ENCODE data around the gene LRRC58. TPM values are rescaled to one million over a fixed set of nuclear protein-coding genes. Genes with fewer than 3 reads are reported as not detected.

LRRC58 gene
- total RNA-seq, 5 donors from 2014 or later (not counting 1 experiment from before 2014, with no cell fraction given), result 14.4 to 19.2 (median 17.7) TPM

DNA sequence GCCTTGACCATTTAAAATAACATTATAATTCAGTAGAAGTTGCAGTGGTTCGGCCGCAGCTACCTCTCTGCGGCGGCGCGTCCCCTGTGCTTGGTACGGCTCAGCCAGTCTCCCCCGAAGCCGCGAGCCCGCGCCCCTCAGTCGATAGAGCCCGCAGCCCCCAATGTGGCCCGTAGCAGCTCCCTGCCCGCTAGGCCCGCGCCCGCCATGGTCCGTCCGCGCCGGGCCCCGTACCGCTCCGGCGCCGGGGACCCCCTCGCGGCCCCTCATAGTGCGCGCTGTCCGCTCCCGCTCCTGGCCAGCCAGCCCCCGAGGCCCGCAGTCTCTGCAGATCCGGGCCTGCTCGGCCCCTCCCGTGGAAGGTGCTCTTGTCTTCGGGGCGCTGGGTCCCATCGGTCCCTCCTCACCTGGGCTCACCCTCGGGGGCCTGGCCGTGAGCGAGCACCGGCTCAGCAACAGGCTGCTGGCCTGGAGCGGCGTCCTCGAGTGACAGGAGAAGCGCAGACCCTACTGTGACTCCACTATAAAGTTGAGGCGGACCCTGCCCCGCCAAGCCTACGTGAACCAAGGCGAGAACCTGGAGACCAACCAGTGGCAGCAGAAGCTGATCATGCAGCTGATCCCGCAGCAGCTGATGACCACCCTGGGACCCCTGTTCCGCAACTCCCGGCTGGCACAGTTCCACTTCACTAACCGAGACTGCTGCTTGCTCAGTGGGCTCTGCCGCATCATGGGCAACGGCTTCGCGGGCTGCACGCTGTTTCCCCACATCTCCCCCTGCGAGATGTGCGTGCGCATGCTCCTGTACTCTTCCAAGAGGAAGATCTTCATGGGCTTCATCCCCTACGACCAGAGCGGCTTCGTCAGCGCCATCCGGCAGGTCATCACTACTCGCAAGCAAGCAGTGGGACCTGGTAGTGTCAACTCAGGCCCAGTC lies 42.4 kb downstream of the LRRC58 start:
- CTCF ChIA-PET, result interaction anchor here in 1 of 2 donors (0.6 kb wide), 1 partner anchor 251 kb away, joined by 4 read pairs; no protein-coding TSS in a partner anchor
- DNase-seq (no peak), ATAC-seq (replicated peaks in 1 of 4) (no peak)
- no peaks in the 10 kb centered on the region for H3K4me1 ChIP-seq (ENCODE audit: control insufficient read depth in 1 of 2, extremely low read depth in 1 of 2, insufficient read depth in 2 of 2, low read length in 2 of 2)
- no peak overlapping the region for H3K27ac ChIP-seq (ENCODE audit: low read length)
- H3K9me3 ChIP-seq, result no peaks in the 10 kb centered on the region
- 80% methylated on average over 56 of the region's 72 CpGs for WGBS (ENCODE audit: insufficient coverage)
- H3K27me3 Mint-ChIP-seq, result peaks cover 0 to 7% of the 10 kb centered on the region in 2 donors
- POLR2A ChIA-PET, result interaction anchor here in 1 of 2 donors (0.7 kb wide), 1 partner anchor 56 kb away, joined by 10 read pairs; no protein-coding TSS in a partner anchor
- no peak overlapping the region for H3K27ac Mint-ChIP-seq
- H3K27me3 ChIP-seq (replicated peaks in 1 of 2; ENCODE audit: control insufficient read depth in 2 of 2, extremely low read depth in 1 of 2, insufficient read depth in 2 of 2, low read length in 1 of 2), result peaks cover 0 to 6% of the 10 kb centered on the region in 2 experiments
- H3K4me3 ChIP-seq (ENCODE audit: control insufficient read depth in 1 of 2, extremely low read depth in 1 of 2, low read length in 1 of 2), result no peak overlapping the region
- H3K4me3 Mint-ChIP-seq, result no peak overlapping the region
- no peaks in the 10 kb centered on the region for H3K4me1 Mint-ChIP-seq
- no peaks in the 10 kb centered on the region for H3K9me3 Mint-ChIP-seq
- H3K36me3 ChIP-seq (ENCODE audit: control insufficient read depth in 2 of 2, extremely low read depth in 1 of 2, insufficient read depth in 1 of 2, low read length in 1 of 2), result no peaks in the 10 kb centered on the region
- H3K36me3 Mint-ChIP-seq, result no peaks in the 10 kb centered on the region

DNA sequence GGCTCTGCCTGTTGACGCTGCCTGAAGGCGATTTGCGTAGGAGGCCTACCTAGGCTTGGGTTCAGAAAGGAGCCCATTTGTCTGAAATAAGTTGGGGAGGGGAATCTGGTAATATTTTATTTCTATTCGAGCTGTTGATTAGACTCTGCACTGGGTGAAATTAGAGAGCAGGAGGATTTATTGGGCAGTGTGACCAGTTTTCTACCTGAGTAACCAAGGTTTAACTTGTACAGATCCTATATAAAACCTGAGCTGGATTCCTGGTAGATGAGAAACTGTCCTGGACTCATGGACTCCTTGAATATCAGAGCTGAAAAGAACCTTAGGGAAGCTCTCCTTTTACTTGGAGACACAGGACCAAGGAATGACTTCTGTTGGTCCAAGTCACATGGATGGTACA lies 44.5 kb downstream of the LRRC58 start:
- ChIA-PET CTCF (no interaction called here), POLR2A (interaction anchor here in 1 of 2 donors (0.7 kb wide), 1 partner anchor 212 kb away, joined by 25 read pairs; no protein-coding TSS in a partner anchor)
- H3K36me3 Mint-ChIP-seq, result no peaks in the 10 kb centered on the region
- peaks cover 0 to 7% of the 10 kb centered on the region in 2 donors for H3K27me3 Mint-ChIP-seq
- H3K4me1 Mint-ChIP-seq, result no peaks in the 10 kb centered on the region
- Histone ChIP-seq H3K4me1 (ENCODE audit: control insufficient read depth in 1 of 2, extremely low read depth in 1 of 2, insufficient read depth in 2 of 2, low read length in 2 of 2) (no peaks in the 10 kb centered on the region), H3K27ac (ENCODE audit: low read length) (no peak overlapping the region), H3K9me3 (no peaks in the 10 kb centered on the region), H3K36me3 (ENCODE audit: control insufficient read depth in 2 of 2, extremely low read depth in 1 of 2, insufficient read depth in 1 of 2, low read length in 1 of 2) (no peaks in the 10 kb centered on the region), H3K4me3 (ENCODE audit: control insufficient read depth in 1 of 2, extremely low read depth in 1 of 2, low read length in 1 of 2) (no peak overlapping the region), H3K27me3 (replicated peaks in 1 of 2; ENCODE audit: control insufficient read depth in 2 of 2, extremely low read depth in 1 of 2, insufficient read depth in 2 of 2, low read length in 1 of 2) (peaks cover 0 to 6% of the 10 kb centered on the region in 2 experiments)
- ATAC-seq (replicated peaks in 1 of 4) (no peak), DNase-seq (no peak)
- H3K4me3 Mint-ChIP-seq, result no peak overlapping the region
- no peak overlapping the region for H3K27ac Mint-ChIP-seq
- H3K9me3 Mint-ChIP-seq, result no peaks in the 10 kb centered on the region
- WGBS (ENCODE audit: insufficient coverage), result 100% methylated on average over 3 of the region's 4 CpGs

DNA sequence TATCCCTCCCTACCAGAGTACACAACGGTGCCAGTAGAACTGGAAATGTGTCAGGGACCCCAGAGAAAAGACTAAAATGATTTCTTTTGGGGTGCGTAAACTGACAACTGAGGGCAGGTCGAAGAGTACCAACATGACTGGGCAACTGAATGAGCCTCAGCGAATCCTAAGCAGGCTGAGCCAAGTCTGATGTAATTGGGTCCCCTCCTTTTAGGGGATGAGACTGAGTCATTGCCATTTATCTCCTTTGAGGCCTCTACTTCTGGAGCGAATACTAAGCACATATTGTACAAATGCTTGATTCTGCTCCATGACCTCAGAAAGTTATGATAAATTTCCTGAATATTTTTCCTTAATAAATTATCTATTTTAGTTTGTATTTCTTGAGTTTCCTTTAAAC lies 46.8 kb downstream of the LRRC58 start:
- ATAC-seq (replicated peaks in 1 of 4), result no peak
- POLR2A ChIA-PET, result no interaction called here
- Histone ChIP-seq H3K9me3 (no peaks in the 10 kb centered on the region), H3K4me1 (ENCODE audit: control insufficient read depth in 1 of 2, extremely low read depth in 1 of 2, insufficient read depth in 2 of 2, low read length in 2 of 2) (no peaks in the 10 kb centered on the region), H3K36me3 (ENCODE audit: control insufficient read depth in 2 of 2, extremely low read depth in 1 of 2, insufficient read depth in 1 of 2, low read length in 1 of 2) (no peaks in the 10 kb centered on the region), H3K4me3 (ENCODE audit: control insufficient read depth in 1 of 2, extremely low read depth in 1 of 2, low read length in 1 of 2) (no peak overlapping the region), H3K27me3 (replicated peaks in 1 of 2; ENCODE audit: control insufficient read depth in 2 of 2, extremely low read depth in 1 of 2, insufficient read depth in 2 of 2, low read length in 1 of 2) (peaks cover 0 to 6% of the 10 kb centered on the region in 2 experiments), H3K27ac (ENCODE audit: low read length) (no peak overlapping the region)
- H3K27me3 Mint-ChIP-seq, result peaks cover 0 to 7% of the 10 kb centered on the region in 2 donors
- H3K9me3 Mint-ChIP-seq, result no peaks in the 10 kb centered on the region
- no peak for DNase-seq
- CTCF ChIA-PET, result no interaction called here
- no peaks in the 10 kb centered on the region for H3K4me1 Mint-ChIP-seq
- H3K36me3 Mint-ChIP-seq, result no peaks in the 10 kb centered on the region
- no peak overlapping the region for H3K4me3 Mint-ChIP-seq
- no peak overlapping the region for H3K27ac Mint-ChIP-seq
- WGBS (ENCODE audit: insufficient coverage), result 85% methylated on average over 3 of the region's 5 CpGs

GRCh38 chr3:120300971-120301370 lies 48.2 kb downstream of the LRRC58 start:
- no peaks in the 10 kb centered on the region for H3K36me3 Mint-ChIP-seq
- H3K4me1 Mint-ChIP-seq, result no peaks in the 10 kb centered on the region
- H3K9me3 ChIP-seq, result no peaks in the 10 kb centered on the region
- H3K36me3 ChIP-seq (ENCODE audit: control insufficient read depth in 2 of 2, extremely low read depth in 1 of 2, insufficient read depth in 1 of 2, low read length in 1 of 2), result no peaks in the 10 kb centered on the region
- no peak for DNase-seq
- H3K4me3 Mint-ChIP-seq, result no peak overlapping the region
- POLR2A ChIA-PET, result no interaction called here
- CTCF ChIA-PET, result no interaction called here
- H3K4me1 ChIP-seq (ENCODE audit: control insufficient read depth in 1 of 2, extremely low read depth in 1 of 2, insufficient read depth in 2 of 2, low read length in 2 of 2), result no peaks in the 10 kb centered on the region
- no peak overlapping the region for H3K27ac Mint-ChIP-seq
- H3K27me3 Mint-ChIP-seq, result peaks cover 0 to 4% of the 10 kb centered on the region in 2 donors
- ATAC-seq (replicated peaks in 1 of 4), result no peak
- H3K9me3 Mint-ChIP-seq, result no peaks in the 10 kb centered on the region
- no CpG with 5 or more reads among the region's 3 CpGs for WGBS (ENCODE audit: insufficient coverage)
- peaks cover 0 to 2% of the 10 kb centered on the region in 2 experiments for H3K27me3 ChIP-seq (replicated peaks in 1 of 2; ENCODE audit: control insufficient read depth in 2 of 2, extremely low read depth in 1 of 2, insufficient read depth in 2 of 2, low read length in 1 of 2)
- no peak overlapping the region for H3K4me3 ChIP-seq (ENCODE audit: control insufficient read depth in 1 of 2, extremely low read depth in 1 of 2, low read length in 1 of 2)
- no peak overlapping the region for H3K27ac ChIP-seq (ENCODE audit: low read length)

GRCh38 chr3:120299403-120299802 lies 49.8 kb downstream of the LRRC58 start:
- H3K4me1 ChIP-seq (ENCODE audit: control insufficient read depth in 1 of 2, extremely low read depth in 1 of 2, insufficient read depth in 2 of 2, low read length in 2 of 2), result no peaks in the 10 kb centered on the region
- Mint-ChIP-seq H3K27me3 (no peaks in the 10 kb centered on the region), H3K27ac (no peak overlapping the region), H3K4me3 (no peak overlapping the region), H3K4me1 (no peaks in the 10 kb centered on the region), H3K9me3 (peaks cover 0 to 2% (median 0%) of the 10 kb centered on the region in 3 donors), H3K36me3 (no peaks in the 10 kb centered on the region)
- H3K36me3 ChIP-seq (ENCODE audit: control insufficient read depth in 2 of 2, extremely low read depth in 1 of 2, insufficient read depth in 1 of 2, low read length in 1 of 2), result no peaks in the 10 kb centered on the region
- CTCF ChIA-PET, result no interaction called here
- peaks cover 0 to 2% of the 10 kb centered on the region in 2 experiments for H3K27me3 ChIP-seq (replicated peaks in 1 of 2; ENCODE audit: control insufficient read depth in 2 of 2, extremely low read depth in 1 of 2, insufficient read depth in 2 of 2, low read length in 1 of 2)
- no peak overlapping the region for H3K27ac ChIP-seq (ENCODE audit: low read length)
- H3K9me3 ChIP-seq, result no peaks in the 10 kb centered on the region
- POLR2A ChIA-PET, result no interaction called here
- ATAC-seq (replicated peaks in 1 of 4), result no peak
- H3K4me3 ChIP-seq (ENCODE audit: control insufficient read depth in 1 of 2, extremely low read depth in 1 of 2, low read length in 1 of 2), result no peak overlapping the region
- DNase-seq, result no peak

- H3K9me3 Mint-ChIP-seq, result peaks cover 0 to 3% (median 0%) of the 10 kb centered on the region in 3 donors
- H3K4me1 Mint-ChIP-seq, result no peaks in the 10 kb centered on the region
- Histone ChIP-seq H3K4me3 (ENCODE audit: control insufficient read depth in 1 of 2, extremely low read depth in 1 of 2, low read length in 1 of 2) (no peak overlapping the region), H3K27ac (ENCODE audit: low read length) (no peak overlapping the region), H3K9me3 (no peaks in the 10 kb centered on the region), H3K27me3 (replicated peaks in 1 of 2; ENCODE audit: control insufficient read depth in 2 of 2, extremely low read depth in 1 of 2, insufficient read depth in 2 of 2, low read length in 1 of 2) (peaks cover 0 to 2% of the 10 kb centered on the region in 2 experiments), H3K4me1 (ENCODE audit: control insufficient read depth in 1 of 2, extremely low read depth in 1 of 2, insufficient read depth in 2 of 2, low read length in 2 of 2) (no peaks in the 10 kb centered on the region), H3K36me3 (ENCODE audit: control insufficient read depth in 2 of 2, extremely low read depth in 1 of 2, insufficient read depth in 1 of 2, low read length in 1 of 2) (no peaks in the 10 kb centered on the region)
- H3K36me3 Mint-ChIP-seq, result no peaks in the 10 kb centered on the region
- no peak overlapping the region for H3K27ac Mint-ChIP-seq
- CTCF ChIA-PET, result no interaction called here
- H3K27me3 Mint-ChIP-seq, result no peaks in the 10 kb centered on the region
- no peak for DNase-seq
- H3K4me3 Mint-ChIP-seq, result no peak overlapping the region
- ATAC-seq (replicated peaks in 1 of 4), result no peak
- POLR2A ChIA-PET, result interaction anchor here in 1 of 2 donors (1.0 kb wide), 1 partner anchor 51 kb away, joined by 5 read pairs; no protein-coding TSS in a partner anchor
Measured at GRCh38 chr3:120298996-120299395, 50.2 kb downstream of the LRRC58 start.

Measured in T-cell (primary cell).